CD14-positive monocyte (primary cell): ENCODE results near the gene ATG7. TPM values are rescaled to one million over a fixed set of nuclear protein-coding genes. Genes with fewer than 3 reads are reported as not detected.

Experiments used
- DNase-seq, 3 donors: peaks; one replicate each; pipeline ENCODE4 v3.0.0-alpha.2; 2011 to 2022
- H2AFZ ChIP-seq: 2 replicates; pipeline ENCODE4 v1.6.0; 2012; ENCODE audit warnings: mild to moderate bottlenecking, low read depth, low read length, inconsistent platforms; ENCODE audit not compliant: insufficient read depth, poor library complexity, severe bottlenecking
- H3K27ac ChIP-seq, 2 donors: 1 replicate in 1 of 2; 2 replicates in 1 of 2; pipeline ENCODE4 v1.5.1; 2012 to 2013; ENCODE audit warnings: low read length in 2 of 2, control low read depth in 1 of 2, inconsistent platforms in 1 of 2, low read depth in 1 of 2, mild to moderate bottlenecking in 1 of 2
- H3K27me3 ChIP-seq, 2 donors: one replicate each; pipeline versions ENCODE4 v1.6.0 to v1.6.1; 2011 to 2013; ENCODE audit warnings: low read length in 2 of 2; ENCODE audit not compliant: control insufficient read depth in 2 of 2, insufficient read depth in 2 of 2
- H3K36me3 ChIP-seq, 2 donors: replicated peaks in 1 of 2; 1 replicate in 1 of 2; 2 replicates in 1 of 2; pipeline versions ENCODE4 v1.5.1 to v1.6.1; 2012 to 2013; ENCODE audit warnings: low read length in 2 of 2, control low read depth in 1 of 2, inconsistent platforms in 1 of 2, mild to moderate bottlenecking in 1 of 2; ENCODE audit not compliant: insufficient read depth in 2 of 2, control insufficient read depth in 1 of 2
- H3K4me1 ChIP-seq, 2 donors: 1 replicate in 1 of 2; 2 replicates in 1 of 2; pipeline versions ENCODE4 v1.5.1 to v1.6.1; 2012 to 2013; ENCODE audit warnings: low read length in 2 of 2, control low read depth in 1 of 2, inconsistent platforms in 1 of 2, mild to moderate bottlenecking in 1 of 2, moderate library complexity in 1 of 2; ENCODE audit not compliant: insufficient read depth in 2 of 2, control insufficient read depth in 1 of 2
- H3K4me2 ChIP-seq: replicated peaks from 2 replicates; pipeline ENCODE3; 2012; ENCODE audit warnings: low read length, moderate library complexity, mild to moderate bottlenecking; ENCODE audit not compliant: poor library complexity, severe bottlenecking; ENCODE audit errors: extremely low read depth
- H3K4me3 ChIP-seq, 3 experiments: fragments of 200-600 bp in 1 of 3; sonication (generic) in 1 of 3; replicated peaks in 1 of 3; 1 replicate in 2 of 3; 2 replicates in 1 of 3; pipeline ENCODE4 v1.5.1; 2011 to 2013; ENCODE audit warnings: low read length in 3 of 3, mild to moderate bottlenecking in 3 of 3, control low read depth in 2 of 3, low read depth in 2 of 3, inconsistent platforms in 1 of 3, moderate library complexity in 1 of 3
- H3K79me2 ChIP-seq: 2 replicates; pipeline ENCODE4 v1.6.0; 2012; ENCODE audit warnings: mild to moderate bottlenecking, control low read depth, inconsistent platforms, low read length, moderate library complexity; ENCODE audit not compliant: insufficient read depth
- H3K9ac ChIP-seq: 2 replicates; pipeline ENCODE4 v1.6.0; 2017; ENCODE audit warnings: low read length, mild to moderate bottlenecking; ENCODE audit not compliant: insufficient read depth, poor library complexity, severe bottlenecking
- H3K9me3 ChIP-seq, 2 donors: replicated peaks in 1 of 2; 1 replicate in 1 of 2; 2 replicates in 1 of 2; pipeline versions ENCODE4 v1.5.1 to v1.6.1; 2012 to 2013; ENCODE audit warnings: low read length in 2 of 2, control low read depth in 1 of 2; ENCODE audit not compliant: control insufficient read depth in 1 of 2, insufficient read depth in 1 of 2
- H4K20me1 ChIP-seq: 2 replicates; pipeline ENCODE4 v1.6.0; 2012; ENCODE audit warnings: mild to moderate bottlenecking, low read length, control low read depth, moderate library complexity; ENCODE audit not compliant: insufficient read depth
- H3K27ac Mint-ChIP-seq, 7 donors: one replicate each; pipeline ENCODE4 v1.8.0; 2020; ENCODE audit warnings: mild to moderate bottlenecking in 7 of 7, mixed read lengths in 7 of 7, moderate library complexity in 6 of 7, inconsistent platforms in 2 of 7
- H3K27me3 Mint-ChIP-seq, 3 donors: one replicate each; pipeline ENCODE4 v1.8.0; 2021 to 2022; ENCODE audit warnings: low read depth in 3 of 3, mild to moderate bottlenecking in 3 of 3, mixed read lengths in 3 of 3, moderate library complexity in 3 of 3, inconsistent platforms in 1 of 3
- H3K36me3 Mint-ChIP-seq, 2 donors: one replicate each; pipeline ENCODE4 v1.8.0; 2020; ENCODE audit warnings: mixed read lengths in 2 of 2, inconsistent platforms in 1 of 2, mild to moderate bottlenecking in 1 of 2
- H3K4me1 Mint-ChIP-seq: one replicate; pipeline ENCODE4 v1.8.0; 2020; ENCODE audit warnings: mild to moderate bottlenecking, mixed read lengths
- H3K4me3 Mint-ChIP-seq, 2 donors: one replicate each; pipeline ENCODE4 v1.8.0; 2020; ENCODE audit warnings: mild to moderate bottlenecking in 2 of 2, mixed read lengths in 2 of 2, moderate library complexity in 1 of 2
- H3K9me3 Mint-ChIP-seq, 7 donors: one replicate each; pipeline ENCODE4 v1.8.0; 2020 to 2022; ENCODE audit warnings: mixed read lengths in 7 of 7, mild to moderate bottlenecking in 6 of 7, moderate library complexity in 6 of 7, inconsistent platforms in 2 of 7
- CTCF ChIP-seq: fragments of 200-600 bp; IDR thresholded peaks from one replicate; pipeline ENCODE4 v1.8.0; 2022; ENCODE audit warnings: antibody characterized with exemption, mild to moderate bottlenecking
- WGBS: methylation state at CpG from one replicate; pipeline ENCODE4 v1.1.5; 2013; ENCODE audit warnings: missing lambda C conversion rate; ENCODE audit not compliant: insufficient coverage; 5-methylcytosine and 5-hydroxymethylcytosine counted together
- intact Hi-C, 2 donors: fragments of 100-400 bp; cut with micrococcal nuclease; formaldehyde crosslinking; loops; one replicate each; pipeline versions ENCODE4 v1.15.0 to v1.15.1; 2023
- polyA plus RNA-seq, 3 donors: library from polyadenylated mRNA; depleted of rRNA in 1 of 3; unstranded in 2 of 3; stranded (reverse) in 1 of 3; fragments of 300-500 nt in 2 of 3; fragments of >200 nt in 1 of 3; fragmentation: Illumina TruSeq in 2 of 3; gene quantifications; 1 replicate in 2 of 3; 2 replicates in 1 of 3; pipeline ENCODE4 v1.2.3, GENCODE V29; 2012 to 2021

ATG7 gene
- polyA plus RNA-seq, 3 donors: 57.4 to 101 (median 89.7) TPM

- Mint-ChIP-seq H3K9me3 (peaks cover 0 to 4% (median 1%) of the 10 kb centered on the region in 7 donors), H3K4me1 (peaks cover 5% of the 10 kb centered on the region), H3K27ac (no peak overlapping the region), H3K36me3 (no peaks in the 10 kb centered on the region), H3K4me3 (no peak overlapping the region), H3K27me3 (peaks cover 1 to 3% (median 2%) of the 10 kb centered on the region in 3 donors)
- Histone ChIP-seq H3K36me3 (no peaks in the 10 kb centered on the region), H3K79me2 (no peaks in the 10 kb centered on the region), H2AFZ (no peak overlapping the region), H4K20me1 (no peaks in the 10 kb centered on the region), H3K4me1 (no peaks in the 10 kb centered on the region), H3K27me3 (no peaks in the 10 kb centered on the region), H3K9ac (no peak overlapping the region), H3K4me2 (no peak overlapping the region), H3K9me3 (no peaks in the 10 kb centered on the region), H3K27ac (no peak overlapping the region), H3K4me3 (no peak overlapping the region)
- no peak for TF ChIP-seq CTCF
- 91% methylated on average over 4 of the region's 8 CpGs for WGBS
- no peak for DNase-seq
- intact Hi-C loops: no loop called here
These were observed 26.9 kb upstream of the ATG7 start for GRCh38 chr3:11245276-11245675.

- H3K36me3 Mint-ChIP-seq: no peaks in the 10 kb centered on the region
- TF ChIP-seq CTCF: no peak
- H3K27ac Mint-ChIP-seq: no peak overlapping the region
- peaks cover 1 to 3% (median 3%) of the 10 kb centered on the region in 3 donors for H3K27me3 Mint-ChIP-seq
- H3K27ac ChIP-seq: no peak overlapping the region
- no peaks in the 10 kb centered on the region for H3K27me3 ChIP-seq
- no peak for DNase-seq
- no peak overlapping the region for H3K4me3 ChIP-seq
- H3K9ac ChIP-seq: no peak overlapping the region
- H3K9me3 Mint-ChIP-seq: peaks cover 0 to 4% (median 1%) of the 10 kb centered on the region in 7 donors
- intact Hi-C loops: no loop called here
- H3K4me3 Mint-ChIP-seq: no peak overlapping the region
- H3K9me3 ChIP-seq: no peaks in the 10 kb centered on the region
- H3K4me2 ChIP-seq: no peak overlapping the region
- no peak overlapping the region for H2AFZ ChIP-seq
- H3K79me2 ChIP-seq: no peaks in the 10 kb centered on the region
- H4K20me1 ChIP-seq: no peaks in the 10 kb centered on the region
- H3K4me1 Mint-ChIP-seq: peaks cover 5% of the 10 kb centered on the region
- H3K4me1 ChIP-seq: no peaks in the 10 kb centered on the region
- H3K36me3 ChIP-seq: no peaks in the 10 kb centered on the region
- 91% methylated on average over 4 of the region's 6 CpGs for WGBS
These were observed 26.2 kb upstream of the ATG7 start for GRCh38 chr3:11245827-11246662.
